GM21367 (cell line): ENCODE results near the gene TTYH2.

ENCODE experiments used
- ATAC-seq: cut with Tn5 transposase; IDR thresholded peaks from one replicate; pipeline ENCODE4 v1.9.1; 2021; ENCODE audit not compliant: unreplicated experiment

Gene TTYH2

DNA sequence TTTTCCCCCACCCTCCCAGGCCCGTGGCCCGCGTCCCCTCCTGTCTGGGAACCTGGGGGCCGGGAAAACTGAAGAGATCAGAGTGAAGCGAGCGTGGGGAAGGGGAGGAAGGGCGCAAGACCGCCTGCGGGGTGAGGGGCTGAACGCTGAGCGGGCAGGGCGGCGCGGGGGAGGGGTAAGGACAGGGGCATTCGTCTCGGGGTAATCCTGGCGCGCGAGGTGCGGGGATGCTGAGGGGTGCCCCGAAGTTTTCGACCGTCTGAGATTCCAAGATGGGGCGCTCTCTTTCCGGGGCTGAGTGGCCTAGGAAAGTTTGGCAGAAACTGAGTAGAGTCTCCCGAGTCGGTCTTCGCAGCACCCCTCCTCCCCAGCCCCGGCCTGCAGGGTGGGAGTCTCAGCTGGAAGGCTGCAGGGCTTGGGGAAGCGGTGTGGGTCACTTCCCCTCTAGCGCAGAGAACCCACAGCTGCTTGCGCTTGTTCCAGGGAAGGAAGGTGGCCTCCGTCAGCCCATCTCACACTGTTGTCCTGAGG, 555 bp downstream of the TTYH2 start:
- no peak for ATAC-seq

DNA sequence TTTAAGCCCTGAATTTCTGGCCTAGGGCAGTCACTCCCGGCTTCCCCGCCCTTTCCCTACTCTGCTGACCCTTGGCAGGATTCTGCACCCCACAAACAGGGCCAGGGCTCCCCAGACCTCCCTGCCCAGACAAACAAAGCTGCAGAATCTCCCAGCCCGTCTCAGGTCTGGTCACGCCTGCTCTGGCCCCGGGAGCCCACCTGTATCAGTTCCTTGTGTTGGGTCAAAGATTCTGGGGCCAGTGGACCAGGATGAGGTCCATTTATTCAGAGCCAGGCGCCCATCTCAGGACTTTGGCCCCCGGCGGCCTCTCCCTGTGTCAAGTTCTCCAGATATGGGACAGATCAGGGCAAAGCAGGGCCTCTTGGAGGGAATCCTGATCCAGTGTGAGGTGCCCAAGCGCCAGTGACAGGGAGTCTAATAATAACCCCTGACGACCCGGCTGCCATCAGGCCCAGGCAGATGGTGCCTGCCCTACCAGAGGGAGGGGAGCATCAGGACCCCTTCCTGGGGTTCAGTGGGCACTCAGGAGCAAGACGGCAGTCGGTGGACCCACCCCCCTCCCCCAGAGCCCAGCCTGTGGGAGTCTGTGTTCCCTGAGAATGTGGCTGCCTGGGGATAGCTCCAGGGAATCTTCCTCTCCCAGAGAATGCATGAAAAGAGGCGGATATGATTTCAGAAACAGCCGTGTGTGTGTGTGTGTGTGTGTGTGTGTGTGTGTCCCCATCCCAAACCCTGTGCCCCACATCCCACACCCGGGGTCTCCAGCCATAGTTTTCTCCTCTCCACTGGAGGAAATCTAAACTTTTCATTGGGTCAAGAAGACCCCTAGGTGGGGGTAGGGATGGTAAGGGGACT, 1.3 kb downstream of the TTYH2 start:
- ATAC-seq: no peak

DNA sequence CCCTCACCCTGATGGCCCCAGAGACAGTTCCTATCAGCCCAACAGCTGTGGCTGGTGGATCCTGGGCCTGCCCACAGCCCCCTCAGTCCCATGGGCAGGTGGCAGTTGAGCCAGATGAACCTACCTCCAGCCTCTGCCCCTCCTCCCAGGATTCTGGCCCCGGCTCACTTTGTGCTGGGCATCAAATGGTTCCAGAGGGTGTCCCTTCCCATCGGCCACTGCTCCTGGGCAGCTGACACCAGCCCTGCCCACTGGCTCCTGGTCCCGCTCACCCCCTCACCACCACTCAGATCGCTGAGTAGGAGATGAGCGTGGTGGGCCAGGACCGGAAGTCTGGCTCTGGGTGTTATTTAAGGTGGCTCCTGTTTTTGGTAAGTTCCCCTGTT, 2.0 kb downstream of the TTYH2 start:
- ATAC-seq: no peak

DNA sequence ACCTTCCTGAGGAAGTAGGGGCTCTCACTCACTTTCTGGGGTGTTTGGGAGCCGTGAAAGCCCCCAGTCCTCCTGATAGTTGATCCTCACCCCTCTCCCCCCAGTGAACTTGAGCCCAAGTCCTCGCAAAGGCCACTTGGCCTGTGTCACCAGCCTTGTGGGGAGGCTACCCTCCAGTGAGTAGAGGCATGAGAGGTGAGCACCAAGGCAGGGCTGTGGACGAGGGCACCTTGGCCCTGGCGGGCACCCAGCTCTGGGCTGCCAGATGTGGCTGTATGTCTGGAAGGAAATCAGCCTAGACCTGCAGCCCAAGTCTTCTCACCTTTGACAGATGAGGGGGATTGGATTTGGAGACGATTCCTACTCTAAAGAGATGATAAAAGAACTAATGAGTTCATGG, 3.1 kb downstream of the TTYH2 start:
- no peak for ATAC-seq

DNA sequence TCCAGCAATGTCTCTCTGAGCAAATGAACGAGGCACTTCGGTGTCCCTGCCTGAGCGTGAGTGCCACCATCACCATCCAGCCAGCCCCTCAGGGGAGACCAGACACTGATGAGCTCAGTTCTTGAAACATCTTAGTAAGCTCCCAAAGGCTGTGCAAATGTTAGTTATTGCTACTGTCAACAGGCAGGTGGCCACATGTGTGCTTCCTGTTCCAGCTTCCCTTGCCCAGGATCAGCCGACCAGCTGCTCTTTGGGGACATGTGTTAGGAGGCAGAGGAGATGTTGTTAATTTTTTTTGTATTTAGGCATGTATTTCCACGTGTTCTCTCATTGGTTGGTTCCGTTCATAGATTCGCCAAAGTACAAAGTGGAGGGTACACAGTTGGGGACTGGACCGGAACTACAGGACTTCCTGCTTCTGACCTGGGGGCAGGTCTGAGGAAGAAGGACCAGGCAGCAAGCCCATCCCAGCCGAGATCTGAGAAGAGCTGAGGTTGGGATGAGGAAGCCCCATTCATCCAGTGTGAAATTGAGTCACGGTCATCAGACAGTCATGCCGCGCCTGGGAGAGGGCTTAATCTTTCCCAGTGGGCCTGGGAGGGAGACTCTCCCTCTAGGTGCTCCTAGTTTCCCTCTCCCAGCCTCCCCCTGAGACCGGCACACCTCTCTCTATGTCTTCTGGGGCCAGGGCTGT, 3.8 kb downstream of the TTYH2 start:
- ATAC-seq: no peak

DNA sequence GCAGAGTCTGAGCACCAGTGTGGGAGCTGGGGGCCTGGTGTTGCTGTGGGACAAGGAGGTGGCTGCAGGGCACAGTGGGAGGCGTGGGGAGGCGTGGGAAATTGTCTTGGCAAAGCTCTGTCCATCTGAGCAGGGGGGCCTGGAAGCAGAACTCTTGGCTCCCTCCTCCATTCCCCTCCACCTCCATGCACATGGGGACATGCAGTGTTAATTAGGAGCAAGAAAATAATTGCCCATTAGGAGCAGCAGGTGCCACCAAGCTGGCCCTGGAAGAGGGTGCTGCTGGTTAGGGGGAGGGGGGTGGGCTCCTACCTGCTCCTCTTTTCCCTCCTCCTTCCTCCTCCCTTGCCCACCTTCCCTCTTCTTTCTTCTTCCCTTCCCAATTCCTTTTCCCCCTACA, 4.5 kb downstream of the TTYH2 start:
- ATAC-seq: no peak

DNA sequence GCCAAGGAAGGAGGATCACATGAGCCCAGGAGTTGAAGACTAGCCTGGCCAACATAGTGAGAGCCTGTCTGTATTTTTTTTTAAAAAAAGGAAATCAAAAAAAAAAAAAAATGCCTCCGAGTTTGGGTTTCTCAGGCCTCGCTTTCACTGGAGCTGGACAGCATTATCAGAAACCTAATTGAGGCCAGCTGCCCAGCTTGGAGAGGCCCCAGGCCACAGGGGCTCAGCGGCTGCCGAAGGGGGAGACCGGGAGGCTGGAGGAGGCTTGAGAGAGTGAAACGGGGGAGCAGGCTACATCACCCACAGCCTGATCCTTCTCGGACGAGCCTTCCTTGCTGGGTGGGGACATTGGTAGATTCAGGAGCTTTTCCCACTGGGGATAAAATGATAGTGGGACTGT, 5.1 kb downstream of the TTYH2 start:
- no peak for ATAC-seq

DNA sequence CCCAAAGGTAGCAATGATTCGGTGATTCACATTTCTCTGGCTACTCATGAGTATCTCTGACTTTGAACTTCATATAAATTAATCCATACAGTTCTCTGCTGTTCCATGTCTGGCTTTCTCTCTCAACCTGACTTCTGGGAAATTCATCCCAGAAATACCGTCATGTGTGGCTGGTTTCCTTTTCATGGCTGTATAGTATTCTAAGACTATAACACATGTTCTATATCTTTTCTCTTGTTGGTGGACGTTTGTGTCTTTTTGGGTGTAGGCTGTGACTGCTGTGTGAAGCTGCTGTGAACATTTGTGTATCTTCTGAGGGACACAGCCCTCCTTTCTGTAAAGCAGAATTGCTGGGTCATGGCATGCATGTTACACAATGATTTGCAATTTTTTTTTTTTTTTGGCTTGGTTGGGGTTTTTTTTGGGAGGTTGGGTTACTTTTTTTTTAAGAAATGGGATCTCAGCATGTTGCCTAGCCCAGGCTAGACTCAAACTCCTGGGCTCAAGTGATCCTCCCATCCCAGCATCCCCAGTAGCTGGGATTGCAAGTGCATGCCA, 6.3 kb downstream of the TTYH2 start:
- ATAC-seq: no peak

DNA sequence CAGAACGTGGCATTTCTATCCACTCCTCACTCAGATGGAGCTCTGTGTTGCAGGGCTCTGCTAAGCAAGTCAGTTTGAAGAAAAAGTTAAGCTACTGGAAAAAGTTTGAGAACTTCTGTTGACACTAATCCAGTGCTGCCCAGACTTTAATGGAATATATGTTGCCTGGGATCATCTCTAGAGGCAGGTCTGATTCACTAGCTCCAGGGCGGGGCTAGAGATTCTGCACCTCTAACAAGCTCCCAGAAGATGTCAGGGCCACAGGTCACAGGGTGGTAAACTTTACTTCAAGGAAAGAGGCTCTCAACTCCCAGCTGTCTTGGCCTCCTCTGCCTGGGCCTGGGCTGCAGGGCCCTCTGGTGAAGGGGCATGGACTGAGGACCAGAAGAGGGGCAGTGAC, 6.8 kb downstream of the TTYH2 start:
- no peak for ATAC-seq

DNA sequence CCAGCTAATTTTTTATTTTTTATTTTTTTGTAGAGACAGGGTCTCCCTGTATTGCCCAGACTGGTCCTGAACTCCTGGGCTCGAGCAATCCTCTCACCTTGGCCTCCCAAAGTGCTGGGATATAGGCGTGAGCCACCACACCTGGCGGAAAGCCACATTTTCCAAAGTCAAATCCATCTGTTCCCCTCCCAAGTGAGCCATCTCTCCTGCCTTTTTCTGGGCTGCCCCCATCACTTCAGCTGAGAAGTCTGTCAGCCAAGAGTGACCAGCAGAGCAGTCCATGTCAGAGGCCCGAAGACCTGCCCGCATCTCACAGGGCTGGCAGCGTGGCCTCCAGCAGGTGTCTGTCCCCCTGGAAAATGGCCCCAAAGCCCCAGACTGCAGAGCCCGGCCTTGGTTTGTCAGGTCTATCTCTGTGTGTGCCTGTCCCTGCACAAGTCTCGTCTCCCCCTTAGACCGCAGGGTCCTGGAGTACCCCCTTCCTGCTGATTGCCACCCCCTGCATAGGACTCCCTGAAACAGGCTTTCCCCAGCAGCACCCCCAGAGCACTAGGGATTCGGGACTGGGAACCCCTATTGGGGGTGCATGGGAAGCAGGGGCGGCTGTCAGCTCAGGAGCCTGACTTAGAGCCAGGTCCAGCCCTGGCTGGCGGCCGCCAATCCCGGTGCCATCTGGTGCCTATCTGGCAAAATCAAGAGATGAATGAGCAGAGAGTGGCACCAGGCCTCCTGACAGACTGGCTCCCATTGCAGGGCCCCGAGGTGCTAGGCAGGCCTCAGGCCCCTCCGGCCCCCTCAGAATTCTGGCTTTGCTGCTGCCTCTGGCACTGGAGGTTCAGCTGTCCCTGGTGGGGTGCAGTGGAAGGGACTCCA, 7.8 kb downstream of the TTYH2 start:
- no peak for ATAC-seq

DNA sequence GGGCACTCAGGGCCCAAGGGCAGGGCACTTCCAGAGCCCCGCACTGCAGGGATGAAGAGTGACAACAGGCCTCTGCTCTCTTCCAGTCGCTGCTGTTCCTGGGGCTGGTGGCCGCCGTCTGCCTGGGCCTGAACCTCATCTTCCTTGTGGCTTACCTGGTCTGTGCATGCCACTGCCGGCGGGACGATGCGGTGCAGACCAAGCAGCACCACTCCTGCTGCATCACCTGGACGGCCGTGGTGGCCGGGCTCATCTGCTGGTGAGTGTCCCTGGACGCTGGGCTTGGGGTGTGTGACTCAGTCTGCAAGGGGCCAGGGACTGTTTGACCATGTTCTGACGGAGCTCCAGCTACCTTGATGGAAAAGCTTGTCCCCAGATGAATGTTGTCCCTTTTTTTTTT, 9.0 kb downstream of the TTYH2 start:
- no peak for ATAC-seq

DNA sequence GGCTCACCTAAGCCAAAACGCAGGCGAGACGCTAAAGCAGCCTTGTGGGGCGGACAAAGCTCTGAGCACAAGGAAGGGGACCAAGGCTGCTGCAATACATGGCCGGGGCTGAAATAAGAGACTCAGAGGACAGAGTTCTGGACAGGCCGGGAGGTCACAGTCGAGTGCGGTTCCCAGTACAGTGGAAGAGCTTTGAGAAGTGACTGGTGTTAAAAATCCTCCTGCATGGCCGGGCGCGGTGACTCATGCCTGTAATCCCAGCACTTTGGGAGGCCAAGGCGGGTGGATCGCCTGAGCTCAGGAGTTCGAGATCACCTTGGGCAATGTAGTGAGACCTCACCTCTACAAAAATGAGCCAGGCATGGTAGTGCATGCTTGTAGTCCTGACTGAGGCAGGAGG, 10.5 kb downstream of the TTYH2 start:
- no peak for ATAC-seq

DNA sequence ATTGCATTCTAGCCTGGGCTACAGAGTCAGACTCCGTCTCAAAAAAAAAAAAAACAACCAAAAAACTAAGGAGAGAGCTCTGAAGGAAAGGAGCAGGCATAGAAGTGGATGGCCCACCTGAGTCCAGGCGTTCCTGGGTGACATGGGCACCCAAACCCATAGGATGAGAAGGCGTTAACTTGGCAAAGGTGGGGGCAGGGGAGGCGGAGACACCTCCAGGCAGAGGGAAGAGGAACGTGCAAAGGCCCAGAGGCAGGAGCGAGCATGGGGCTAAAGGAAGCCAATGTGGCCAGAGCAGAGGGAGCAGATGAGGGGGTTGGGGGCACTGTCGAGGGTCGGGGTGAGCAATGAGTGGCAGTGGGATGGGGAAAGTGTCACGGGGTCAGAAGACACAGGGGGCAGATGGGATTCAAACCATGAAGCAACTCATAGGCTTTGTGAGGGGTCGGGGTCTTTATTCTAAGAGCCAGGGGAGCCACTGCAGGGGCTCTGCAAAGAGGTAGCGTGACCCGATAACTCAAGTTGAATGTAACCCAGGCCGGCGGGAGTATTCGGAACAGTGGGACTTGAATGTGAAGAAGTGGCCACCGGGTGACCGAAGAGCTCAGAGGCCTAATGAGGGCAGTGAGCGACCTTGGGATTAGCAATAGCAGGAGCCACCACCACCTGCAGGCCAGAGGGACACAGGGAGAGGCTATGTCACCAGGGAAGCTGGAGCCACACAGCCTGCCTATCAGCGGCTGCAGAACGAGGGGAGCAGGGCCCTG, 11.8 kb downstream of the TTYH2 start:
- no peak for ATAC-seq

DNA sequence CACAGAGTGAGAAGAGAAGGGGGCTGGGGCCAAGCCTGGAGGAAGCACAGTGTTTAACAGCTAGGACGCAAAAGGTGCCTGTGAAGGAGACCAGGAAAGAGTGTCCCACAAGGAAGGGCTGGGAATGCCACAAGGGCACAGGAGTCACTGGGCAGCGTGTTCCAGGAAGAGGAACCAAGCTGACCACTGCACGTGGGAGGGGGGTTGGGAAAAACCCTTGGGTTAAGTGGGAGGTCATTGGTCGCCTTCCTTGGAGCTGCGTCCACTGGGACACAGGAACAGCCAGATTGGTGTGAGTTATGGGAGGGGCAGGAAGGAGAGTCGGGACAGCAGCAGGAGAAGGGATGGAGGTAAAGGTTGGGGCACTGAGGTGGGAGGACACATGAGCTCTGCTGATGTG, 12.9 kb downstream of the TTYH2 start:
- no peak for ATAC-seq

DNA sequence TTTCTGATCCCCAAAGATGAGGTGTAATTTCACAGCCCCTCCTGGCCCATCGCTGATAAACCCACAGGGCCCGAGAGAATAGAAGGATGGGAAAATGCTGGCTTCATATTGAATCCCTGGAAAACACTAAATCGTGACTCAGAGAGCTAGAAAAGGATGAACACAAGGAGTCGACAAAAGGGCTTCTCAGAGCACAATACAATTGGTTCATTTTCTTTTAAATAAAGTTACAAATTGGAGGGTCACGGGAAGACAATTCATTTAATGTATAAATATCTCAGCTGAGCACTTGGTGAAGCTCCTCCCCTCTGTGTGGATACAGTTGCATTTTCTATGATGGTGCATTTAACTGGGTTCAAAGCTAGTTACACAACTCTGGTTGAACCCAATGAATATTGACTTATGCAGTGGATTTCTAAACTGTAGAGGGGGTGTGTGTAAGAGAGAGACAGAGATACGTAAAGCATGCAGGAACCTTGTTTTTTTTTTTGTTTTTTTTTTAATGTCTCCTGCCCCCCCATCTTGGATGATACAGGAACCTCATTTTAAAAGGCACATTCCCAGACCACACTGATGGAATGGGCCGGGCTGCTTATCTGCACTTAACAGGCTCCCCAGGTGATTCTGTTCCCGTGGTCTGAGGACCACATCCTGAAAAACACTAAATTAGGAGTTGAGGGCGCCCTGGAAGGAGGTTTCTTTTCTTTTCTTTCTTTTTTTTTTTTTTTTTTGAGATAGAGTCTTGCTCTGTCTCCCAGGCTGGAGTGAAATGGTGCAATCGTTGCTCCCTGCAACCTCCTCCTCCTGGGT, 14.1 kb downstream of the TTYH2 start:
- no peak for ATAC-seq

DNA sequence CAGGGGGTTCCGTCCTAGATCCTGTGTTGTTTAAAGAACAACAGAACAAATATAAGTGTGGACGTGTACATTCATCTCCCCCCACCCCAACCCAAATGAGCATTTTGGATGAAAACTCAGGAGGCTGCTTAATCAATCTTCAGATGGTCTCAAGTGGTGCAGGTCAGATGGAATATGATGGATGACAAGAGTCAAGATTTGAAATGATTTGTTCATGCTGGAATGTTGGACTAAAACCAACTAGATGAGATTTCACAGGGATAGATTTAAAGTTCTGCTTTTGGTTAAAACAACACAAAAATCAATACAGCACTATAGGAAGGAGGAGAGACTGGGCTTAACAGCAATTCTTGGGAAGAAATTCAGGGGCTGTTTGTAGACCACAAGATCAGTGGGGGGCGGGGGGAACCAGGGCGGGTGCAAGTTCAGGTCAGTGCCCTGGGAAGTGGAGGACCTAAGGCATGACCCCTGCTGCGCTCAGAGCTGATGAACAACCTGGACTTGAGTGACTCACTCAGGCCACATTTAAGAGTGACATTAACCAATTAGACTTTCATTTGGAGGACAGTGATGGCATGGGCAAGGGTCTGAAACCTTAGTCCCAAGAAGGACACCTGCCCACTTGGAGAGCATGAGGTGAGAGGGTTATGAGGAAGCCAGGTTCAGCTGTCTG, 15.1 kb downstream of the TTYH2 start:
- ATAC-seq: no peak

DNA sequence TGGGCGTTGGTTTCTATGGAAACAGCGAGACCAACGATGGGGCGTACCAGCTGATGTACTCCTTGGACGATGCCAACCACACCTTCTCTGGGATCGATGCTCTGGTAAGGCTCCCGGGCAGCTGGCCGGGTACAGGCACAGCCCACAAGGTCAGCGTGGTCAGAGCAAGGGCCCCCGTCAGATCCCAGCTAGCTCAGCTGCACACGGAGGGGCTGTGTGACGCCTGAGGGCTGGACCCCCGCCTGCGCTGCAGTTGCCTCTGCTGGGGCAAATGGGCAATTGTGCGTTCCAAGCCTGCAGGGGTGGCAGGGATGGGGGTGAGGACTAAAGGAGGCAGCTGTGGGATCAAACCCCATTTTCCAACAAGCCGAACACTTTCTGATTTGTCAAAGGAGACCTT, 17.5 kb downstream of the TTYH2 start:
- no peak for ATAC-seq

DNA sequence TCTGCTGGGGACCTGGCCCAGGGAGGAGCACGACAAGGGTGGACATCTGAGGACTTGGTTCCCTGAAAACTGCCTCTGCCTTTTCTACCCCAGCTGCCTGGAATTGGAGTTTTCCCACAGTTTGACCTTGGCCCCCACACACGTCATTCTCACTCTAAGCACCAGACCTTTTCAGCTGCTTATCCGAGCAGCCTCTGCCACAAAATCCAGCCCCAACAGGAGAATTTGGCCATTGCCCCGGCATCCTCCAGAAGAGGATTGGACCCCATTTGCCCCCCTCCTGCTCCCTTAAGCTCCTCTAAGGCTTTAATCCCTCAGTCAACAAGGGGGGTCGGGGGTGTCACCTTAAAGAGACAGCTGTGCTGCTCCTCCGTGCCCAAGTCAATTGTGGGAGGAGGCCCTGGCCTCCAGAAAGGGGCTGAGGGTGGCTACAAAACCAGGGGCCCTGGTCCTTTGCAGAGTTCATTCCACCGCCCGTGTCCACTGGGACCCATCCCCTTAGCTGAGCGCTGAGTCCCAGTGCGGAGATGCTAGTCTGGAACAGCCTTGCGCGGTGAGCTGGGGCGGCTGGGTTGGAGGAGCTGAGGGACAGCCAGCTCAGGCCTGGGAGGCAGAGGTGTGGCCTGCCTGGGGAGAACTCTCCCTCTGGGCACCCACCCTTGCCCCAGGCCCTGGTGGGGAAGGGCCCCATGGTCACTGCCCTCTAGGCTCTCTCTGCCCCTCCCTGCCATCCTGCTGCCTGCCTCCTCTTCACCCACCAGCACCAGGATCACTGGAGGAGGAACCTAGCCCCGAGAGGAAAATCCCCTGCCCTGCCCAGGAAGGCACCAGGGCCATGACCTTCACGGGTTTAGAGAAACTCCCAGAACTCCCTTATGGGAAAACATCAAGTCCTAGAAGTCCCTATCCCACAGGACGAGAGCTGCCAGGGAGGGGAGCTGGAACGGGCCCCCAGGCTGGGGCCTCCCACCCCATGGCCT, 18.8 kb downstream of the TTYH2 start:
- no peak for ATAC-seq
